ENCODE results near the gene PERP. TPM values are rescaled to one million over a fixed set of nuclear protein-coding genes. Genes with fewer than 3 reads are reported as not detected.

The PERP gene
- total and polyA plus RNA-seq, 3 experiments from 2014 or later, result 6.4 to 8.7 (median 8.0) TPM

Other genes starting within 250 kb of the PERP start
- 100 to 1,000 TPM; 267 to 298 TPM for gene TNFAIP3, start 240.2 kb downstream of the PERP start, total RNA-seq
- gene TNFAIP3, start 240.2 kb downstream of the PERP start, polyA plus RNA-seq, result 127 TPM
- under 1 TPM; 0.09 to 0.11 TPM for gene ARFGEF3, start 54.5 kb upstream of the PERP start, total RNA-seq
- not detected for gene ARFGEF3, start 54.5 kb upstream of the PERP start, polyA plus RNA-seq
- not detected for gene PBOV1, start 111.1 kb upstream of the PERP start, total RNA-seq
- gene PBOV1, start 111.1 kb upstream of the PERP start, polyA plus RNA-seq, result not detected

Data from CD8-positive, alpha-beta memory T cell (primary cell).